ENCODE measurements around the gene CATSPERB. TPM values are rescaled to one million over a fixed set of nuclear protein-coding genes. Genes with fewer than 3 reads are reported as not detected.

CATSPERB gene
- total and polyA plus RNA-seq, 10 of the 15 experiments (the other 5 are each of a cell fraction or from before 2014, with no cell fraction given), result not detected

GRCh38 chr14:91745344-91745743 is 13.5 kb upstream of the CATSPERB start:
- H3K4me2 ChIP-seq (ENCODE audit: control insufficient read depth, insufficient read depth), result no peak overlapping the region
- ChIA-PET POLR2A (no interaction called here), CTCF (no interaction called here), SMC1A (ENCODE audit: uncharacterized antibody, unreplicated experiment) (no interaction called here), RAD21 (ENCODE audit: unreplicated experiment) (no interaction called here)
- ATAC-seq (no peak), FAIRE-seq (no peak), DNase-seq (ENCODE audit: low read depth, low spot score) (no peak)
- no peaks in the 10 kb centered on the region for H3K27me3 ChIP-seq (replicated peaks in 1 of 2; ENCODE audit: control insufficient read depth in 2 of 2, insufficient read depth in 2 of 2, low read length in 1 of 2)
- in situ Hi-C loops (cut with MboI) (no loop called here), intact Hi-C loops (cut with micrococcal nuclease; ENCODE audit: unreplicated experiment) (no loop called here)
- H4K20me1 ChIP-seq (ENCODE audit: control insufficient read depth, insufficient read depth), result no peaks in the 10 kb centered on the region
- H3K9me3 ChIP-seq (replicated peaks; ENCODE audit: control insufficient read depth, insufficient read depth, low read length), result no peaks in the 10 kb centered on the region
- no peaks in the 10 kb centered on the region for H3K4me1 ChIP-seq (ENCODE audit: control insufficient read depth, insufficient read depth, low read length)
- BruUV-seq (replicated peaks), result no TSS peak
- no peaks in the 10 kb centered on the region for H3K79me2 ChIP-seq (ENCODE audit: control insufficient read depth, insufficient read depth, low read length)
- TF ChIP-seq TBL1XR1 (IDR thresholded peaks at IDR 0.05; ENCODE audit: low read depth, low read length) (no peak), ZBTB11 (CRISPR knock-in tag; IDR thresholded peaks at IDR 0.05) (no peak), SMAD1 (IDR thresholded peaks at IDR 0.05; ENCODE audit: low read depth, partially characterized antibody) (no peak), NFIC (IDR thresholded peaks at IDR 0.05; ENCODE audit: low read depth, low read length) (no peak), FOXK2 (IDR thresholded peaks at IDR 0.05) (no peak), SUPT20H (IDR thresholded peaks at IDR 0.05; ENCODE audit: borderline replicate concordance, control insufficient read depth, low read depth, low read length) (no peak), NFYA (IDR thresholded peaks at IDR 0.05; ENCODE audit: borderline replicate concordance, low read depth, low read length) (no peak), NR2C2 (IDR thresholded peaks at IDR 0.05; ENCODE audit: borderline replicate concordance, control insufficient read depth, insufficient read length, low read depth) (no peak), KDM1A (IDR thresholded peaks at IDR 0.05; ENCODE audit: borderline replicate concordance) (no peak), JUNB (IDR thresholded peaks at IDR 0.05) (no peak)
- H3K36me3 ChIP-seq (ENCODE audit: control insufficient read depth in 2 of 2, insufficient read depth in 2 of 2, low read length in 1 of 2), result no peaks in the 10 kb centered on the region
- WGBS (ENCODE audit: insufficient coverage, insufficient replicate concordance, low lambda C conversion rate, missing lambda C conversion rate), result 47% methylated on average over 1 of the region's 1 CpG
- no peak overlapping the region for H2AFZ ChIP-seq (ENCODE audit: control insufficient read depth, low read depth, low read length)
- no peak overlapping the region for H3K9ac ChIP-seq (ENCODE audit: control insufficient read depth, insufficient read depth, low read length)
- H3K27ac ChIP-seq (ENCODE audit: control insufficient read depth, insufficient read depth), result no peak overlapping the region
- no peak overlapping the region for H3K4me3 ChIP-seq

Measured in GM12878 (cell line).